GM18508 (cell line): ENCODE measurements around the gene NCOA6.
"Not testable (repeated sequence)": the region's sequence is repeated elsewhere in the genome, so short reads cannot be mapped to it uniquely, and the experiment has no call there.

Source experiments
- ATAC-seq: cut with Tn5 transposase; IDR thresholded peaks from one replicate; pipeline ENCODE4 v1.9.1; 2021; ENCODE audit warnings: moderate number of reproducible peaks; ENCODE audit not compliant: insufficient read depth, unreplicated experiment

NCOA6 gene

DNA sequence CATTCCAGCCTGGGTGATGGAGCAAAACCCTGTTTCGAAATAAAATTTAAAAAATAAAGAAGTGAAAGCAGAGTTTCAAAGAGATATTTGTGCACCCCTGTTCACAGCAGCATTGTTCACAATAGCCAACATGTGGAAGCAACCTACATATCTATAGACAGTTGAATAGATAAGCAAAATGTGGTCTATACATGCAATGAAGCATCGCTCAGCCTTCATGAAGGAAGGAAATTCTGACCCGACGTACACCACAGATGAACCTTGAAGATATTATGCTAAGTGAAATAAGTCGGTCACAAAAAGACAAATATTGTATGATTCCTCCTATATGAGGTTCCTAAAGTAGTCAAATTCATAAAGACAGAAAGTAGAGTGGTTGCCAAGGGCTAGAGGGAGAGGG is 6.5 kb upstream of the NCOA6 start:
- ATAC-seq: no peak

DNA sequence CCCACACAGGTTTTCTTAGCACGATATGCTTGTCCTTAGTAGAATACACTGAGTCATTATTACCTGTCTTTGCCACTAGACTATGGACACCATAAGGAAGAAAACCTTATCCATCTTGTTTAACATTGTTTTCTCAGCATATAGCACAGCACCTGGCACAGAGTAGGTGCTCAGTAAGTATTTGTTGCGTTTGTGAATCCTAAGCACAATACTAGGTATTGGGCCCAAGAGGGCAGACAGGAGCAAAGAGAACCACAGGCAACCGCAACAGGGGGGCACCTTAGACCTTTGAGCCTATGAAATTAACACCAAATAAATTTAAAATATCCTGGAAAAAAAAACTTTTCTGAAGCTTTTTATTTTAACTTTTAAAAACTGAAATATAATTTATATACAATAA is 3.7 kb upstream of the NCOA6 start:
- no peak for ATAC-seq

DNA sequence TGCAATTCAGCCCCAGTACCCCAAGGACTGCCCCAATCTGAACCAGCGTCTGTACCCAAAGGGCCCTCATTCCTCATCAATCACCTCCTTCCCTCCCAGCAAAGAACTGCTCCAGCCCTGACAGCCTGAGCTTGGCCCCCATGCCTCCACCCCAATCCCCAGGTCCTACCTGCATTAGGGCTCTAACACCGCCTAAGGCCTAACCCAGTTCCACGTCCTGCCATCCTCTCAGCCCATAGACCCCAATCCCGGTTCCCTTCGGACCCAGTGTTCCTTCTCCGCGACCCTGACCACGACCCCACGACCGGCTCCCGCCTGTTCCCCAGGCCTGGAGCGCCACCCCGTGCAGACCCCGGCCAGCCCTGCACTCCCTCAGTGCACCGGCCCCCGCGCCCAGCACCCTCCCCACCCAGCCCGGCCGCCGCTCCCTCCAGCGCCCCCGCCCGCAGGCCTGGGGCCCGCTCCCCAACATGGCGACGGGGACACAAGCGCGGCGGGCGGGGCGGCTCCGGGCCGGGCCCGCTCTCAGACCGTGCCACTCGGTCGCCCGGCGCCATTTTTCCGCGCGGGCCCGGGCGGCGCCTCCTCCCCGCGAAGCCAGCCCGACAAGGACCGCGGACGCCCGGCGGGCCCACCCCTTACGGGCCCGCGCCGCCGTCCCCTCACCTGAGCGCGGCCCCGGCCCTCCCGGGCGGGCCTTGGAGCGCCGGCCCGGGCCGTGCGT is 483 bp downstream of the NCOA6 start:
- ATAC-seq: no peak

- no peak for ATAC-seq
Measured at GRCh38 chr20:34824452-34824805, 1.0 kb downstream of the NCOA6 start.

GRCh38 chr20:34824026-34824425 is 1.4 kb downstream of the NCOA6 start:
- ATAC-seq: no peak

DNA sequence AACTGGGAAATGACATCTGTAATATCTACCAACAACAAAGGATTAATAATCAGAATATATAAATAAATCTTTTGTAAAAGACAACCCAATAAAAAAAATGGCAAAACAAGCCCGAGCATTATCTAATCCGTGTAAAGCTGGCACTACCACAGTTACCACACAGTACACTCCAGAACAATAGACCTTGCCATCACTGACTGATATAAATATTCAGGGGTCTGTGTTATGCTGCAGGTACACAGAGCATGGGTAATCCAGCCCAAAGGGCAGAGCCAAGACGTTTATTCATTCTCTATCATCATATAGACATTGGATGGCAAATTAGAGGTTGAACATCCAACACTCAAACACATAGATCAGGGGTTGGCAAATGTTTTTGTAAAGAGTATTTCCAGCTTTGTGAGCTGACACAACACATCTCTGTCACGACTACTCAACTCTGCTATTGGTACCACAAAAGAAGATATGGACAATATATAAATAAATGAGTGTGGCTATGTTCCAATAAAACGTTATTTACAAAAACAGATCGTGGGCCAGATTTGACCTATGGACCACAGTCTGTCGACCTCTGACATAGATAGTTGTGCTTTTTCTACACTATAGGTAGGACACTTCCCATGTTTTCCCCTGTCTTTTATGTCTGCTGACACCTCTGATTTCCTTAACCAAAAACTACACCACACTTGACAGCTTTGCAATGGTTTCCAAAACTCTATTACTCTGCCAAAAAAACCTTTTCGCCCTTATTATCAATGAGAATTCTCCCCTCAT is 4.5 kb downstream of the NCOA6 start:
- no peak for ATAC-seq

DNA sequence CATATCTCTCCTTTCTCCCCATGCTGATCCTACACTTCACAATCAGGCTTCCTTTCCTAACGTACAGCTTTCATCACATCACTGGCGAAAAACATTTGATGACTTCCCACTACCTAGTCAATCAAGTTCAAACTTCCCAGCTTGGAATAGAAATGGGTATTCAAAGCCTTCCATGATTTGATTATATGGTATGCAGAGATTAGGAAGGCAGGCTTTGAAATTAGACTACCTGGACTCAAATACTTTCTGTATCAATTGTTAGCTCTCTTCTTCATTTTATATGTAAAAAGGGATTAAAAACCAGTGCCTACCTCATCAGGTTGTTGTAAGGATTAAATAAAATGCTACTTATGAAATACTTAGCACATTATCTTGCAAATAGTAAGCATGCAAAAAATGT is 7.7 kb downstream of the NCOA6 start:
- ATAC-seq: no peak

- no peak for ATAC-seq
Measured at GRCh38 chr20:34817072-34817471, 8.4 kb downstream of the NCOA6 start.

DNA sequence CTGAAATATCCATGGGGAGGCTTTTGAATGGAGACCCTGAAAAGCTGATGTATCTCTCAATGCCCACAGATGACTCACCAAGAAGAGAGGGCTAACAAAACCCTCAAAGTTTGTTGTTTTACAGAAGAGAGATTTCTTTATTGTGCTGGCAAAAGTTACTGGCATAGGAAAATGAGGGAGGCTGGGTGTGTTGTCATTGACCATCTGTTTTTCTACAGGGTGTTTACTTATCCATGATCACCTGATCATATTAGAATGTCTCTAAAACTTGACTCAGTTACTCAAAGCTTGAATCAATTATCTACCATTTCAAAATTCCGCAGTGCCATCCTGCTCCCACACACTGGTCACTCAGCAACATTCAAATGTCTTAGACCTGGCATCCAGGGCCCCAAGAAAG is 9.8 kb downstream of the NCOA6 start:
- no peak for ATAC-seq

DNA sequence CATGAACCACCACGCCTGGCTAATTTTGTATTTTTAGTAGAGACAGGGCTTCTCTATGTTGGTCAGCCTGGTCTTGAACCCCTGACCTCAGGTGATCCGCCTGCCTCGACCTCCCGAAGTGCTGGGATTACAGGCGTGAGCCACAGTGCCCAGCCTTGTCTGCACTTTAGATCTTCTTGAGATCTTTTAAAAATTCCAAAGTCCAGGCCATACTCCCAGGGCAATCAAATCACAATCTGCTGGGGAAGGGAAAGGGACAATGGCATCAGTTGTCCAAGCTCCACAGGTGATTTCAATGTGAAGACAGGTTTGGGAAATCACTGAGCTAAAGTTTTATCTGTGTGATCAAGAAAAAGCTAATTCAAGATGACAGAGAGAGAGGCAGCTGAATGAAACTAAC is 16.9 kb downstream of the NCOA6 start:
- ATAC-seq: no peak

GRCh38 chr20:34807944-34808465 is 17.4 kb downstream of the NCOA6 start:
- ATAC-seq: not testable (repeated sequence)

DNA sequence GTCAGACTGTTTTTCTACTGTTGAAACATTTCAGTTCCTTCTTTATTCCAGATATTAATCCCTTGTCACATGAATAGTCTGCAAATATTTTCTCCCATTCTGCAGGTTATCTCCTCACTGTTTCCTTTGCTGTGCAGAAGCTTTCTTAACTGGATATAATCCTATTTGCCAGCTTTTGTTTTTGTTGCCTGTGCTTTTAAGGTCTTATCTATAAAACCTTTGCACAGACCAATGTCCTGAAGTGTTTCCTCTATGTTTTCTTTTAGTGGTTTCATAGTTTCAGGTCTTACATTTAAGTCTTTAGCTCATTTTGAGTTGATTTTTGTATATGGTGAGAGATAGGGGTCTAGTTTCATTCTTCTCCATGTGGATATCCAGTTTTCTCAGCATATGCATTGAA is 19.2 kb downstream of the NCOA6 start:
- ATAC-seq: no peak

DNA sequence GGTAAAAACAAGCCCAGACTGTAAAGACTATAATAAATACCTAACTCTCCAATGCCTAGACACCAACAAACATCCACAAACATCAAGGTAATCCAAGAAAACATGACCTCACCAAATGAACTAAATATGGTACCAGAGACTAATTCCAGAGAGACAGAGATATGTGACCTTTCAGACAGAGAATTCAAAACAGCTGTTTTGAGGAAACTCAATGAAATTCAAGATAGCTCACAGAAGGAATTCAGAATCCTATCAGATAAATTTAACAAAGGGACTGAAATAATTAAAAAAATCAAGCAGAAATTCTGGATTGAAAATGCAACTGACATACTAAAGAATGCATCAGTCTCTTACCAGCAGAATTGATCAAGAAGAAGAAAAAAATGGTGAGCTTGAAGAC is 26.6 kb downstream of the NCOA6 start:
- ATAC-seq: no peak

DNA sequence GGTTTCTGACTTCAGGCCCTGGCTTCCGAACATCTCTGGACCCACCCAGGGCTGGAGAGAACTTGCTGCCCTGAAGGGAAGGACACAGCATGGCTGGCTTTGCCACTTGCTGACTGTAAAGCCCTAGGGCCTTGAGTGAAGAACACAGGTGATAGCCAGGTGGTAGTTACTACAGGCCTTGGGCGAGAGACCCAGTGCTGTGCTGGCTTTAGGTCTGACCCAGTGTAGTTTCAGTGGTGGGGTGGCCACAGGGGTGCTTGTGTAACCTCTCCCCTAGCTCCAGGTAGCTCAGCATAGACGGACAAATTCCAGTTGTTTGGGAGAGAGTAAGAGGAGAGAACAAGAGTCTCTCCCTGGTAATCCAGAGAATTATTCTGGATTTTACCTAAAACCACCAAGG is 27.1 kb downstream of the NCOA6 start:
- no peak for ATAC-seq

DNA sequence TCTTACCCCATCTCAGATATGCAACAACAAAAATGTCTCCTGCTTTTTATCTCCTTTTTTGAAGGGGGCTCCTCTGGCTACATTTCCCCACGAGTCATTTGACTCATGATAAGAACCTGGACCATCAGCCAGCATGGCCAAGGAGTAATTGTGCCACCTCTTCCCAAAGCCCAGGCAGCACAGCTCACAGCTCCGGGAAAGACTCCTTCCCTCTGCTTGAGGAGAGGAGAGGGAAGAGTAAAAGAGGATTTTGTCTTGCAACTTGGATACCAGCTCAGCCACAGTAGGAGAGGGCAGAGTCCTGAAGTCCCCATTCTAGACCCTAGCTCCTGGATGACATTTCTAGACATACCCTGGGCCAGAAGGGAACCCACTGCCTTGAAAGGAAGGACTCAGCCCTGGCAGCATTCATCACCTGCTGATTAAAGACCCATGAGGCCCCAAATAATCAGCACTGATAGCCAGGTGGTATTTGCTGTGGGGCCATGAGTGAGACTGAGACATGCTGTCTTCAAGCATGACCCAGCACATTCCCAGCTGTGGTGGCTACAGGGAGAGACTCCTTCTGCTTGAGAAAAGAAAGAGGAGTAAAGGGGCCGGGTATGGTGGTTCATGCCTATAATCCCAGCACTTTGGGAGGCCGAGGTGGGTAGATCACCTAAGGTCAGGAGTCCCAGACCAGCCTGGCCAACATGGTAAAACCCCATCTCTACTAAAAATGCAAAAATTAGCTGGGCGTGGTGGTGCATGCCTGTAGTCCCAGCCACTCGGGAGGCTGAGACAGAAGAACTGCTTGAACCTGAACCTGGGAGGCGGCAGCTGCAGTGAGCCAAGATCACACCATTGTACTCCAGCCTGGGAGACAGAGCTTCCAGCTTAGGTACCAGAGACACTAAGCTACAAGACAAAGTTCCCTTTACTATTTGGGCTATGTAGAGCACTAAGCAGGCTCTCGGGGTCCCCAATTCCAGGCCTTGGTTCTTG is 28.1 kb downstream of the NCOA6 start:
- ATAC-seq: no peak

- ATAC-seq: no peak
Measured at GRCh38 chr20:34794006-34794585, 31.4 kb downstream of the NCOA6 start.

DNA sequence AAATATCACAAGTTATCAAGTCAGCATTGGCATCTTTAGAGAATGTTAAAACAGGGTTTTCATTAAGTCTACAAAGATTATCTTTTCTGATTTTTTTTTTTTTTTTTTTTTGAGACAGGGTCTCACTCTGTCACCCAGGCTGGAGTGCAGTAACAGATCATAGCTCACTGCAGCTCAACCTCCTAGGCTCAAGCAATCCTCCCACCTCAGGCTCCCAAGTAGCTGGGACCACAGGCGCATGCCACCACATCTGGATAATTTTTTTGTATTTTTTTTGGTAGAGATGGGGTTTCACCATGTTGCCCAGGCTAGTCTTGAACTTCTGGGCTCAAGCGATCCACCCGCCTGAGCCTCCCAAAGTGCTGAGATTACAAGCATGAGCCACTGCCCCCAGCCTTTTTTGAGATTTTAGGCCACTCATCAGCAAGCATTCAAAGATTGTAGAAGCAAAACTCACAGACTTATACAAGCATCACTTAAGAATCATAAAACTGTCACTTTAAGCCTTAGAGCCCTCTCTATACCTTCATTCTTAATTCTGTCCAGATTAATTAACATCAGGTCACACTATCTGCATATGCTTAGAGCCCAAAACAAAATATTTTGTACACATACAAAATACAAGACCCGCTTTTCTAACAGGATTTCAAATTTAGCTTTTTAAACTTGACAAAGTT is 32.6 kb downstream of the NCOA6 start:
- ATAC-seq: no peak

DNA sequence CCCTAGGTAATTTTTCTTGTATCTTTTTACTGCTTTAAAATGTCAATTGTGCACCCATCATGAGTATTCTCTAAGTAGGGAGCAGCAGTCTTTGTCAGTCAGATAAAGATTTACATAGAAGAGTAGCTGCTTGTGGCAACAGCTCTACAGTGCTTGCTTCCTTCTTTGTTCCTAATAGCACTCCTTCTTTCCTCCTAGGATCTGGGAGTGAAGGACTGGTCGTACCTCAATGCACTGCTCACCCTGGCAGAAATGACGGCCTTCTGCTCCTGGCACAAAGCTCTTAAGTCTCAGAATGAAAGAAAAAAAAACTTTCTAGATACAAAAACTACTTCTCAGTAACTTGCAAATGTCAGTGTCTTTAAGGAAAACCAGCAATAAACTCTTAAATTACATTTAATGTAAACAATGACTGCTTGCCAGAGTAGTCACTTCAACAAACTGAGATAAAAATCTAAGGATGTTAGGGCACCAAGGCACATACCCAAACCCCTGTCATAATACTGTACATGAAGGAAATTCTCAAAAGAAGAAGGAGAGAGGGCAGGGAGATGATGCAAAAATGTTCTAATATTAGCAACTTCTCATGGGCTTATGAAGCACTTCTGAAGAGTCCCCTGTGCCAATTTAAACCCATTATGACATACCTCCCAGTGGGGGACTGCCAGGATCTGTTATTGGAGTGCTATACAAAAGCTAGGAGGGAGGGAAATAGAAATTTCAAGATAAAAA is 34.0 kb downstream of the NCOA6 start:
- no peak for ATAC-seq

GRCh38 chr20:34781220-34781619 is 44.2 kb downstream of the NCOA6 start:
- ATAC-seq: no peak
